CD4-positive, alpha-beta T cell treated with Interleukin-17A for 1 hour (primary cell): ENCODE results near the gene ZNF302.
"Not testable (repeated sequence)": the region's sequence is repeated elsewhere in the genome, so short reads cannot be mapped to it uniquely, and the experiment has no call there.

Experiments
- DNase-seq: peaks from one replicate; pipeline ENCODE4 v3.0.0-alpha.2; 2020

ZNF302 gene

DNA sequence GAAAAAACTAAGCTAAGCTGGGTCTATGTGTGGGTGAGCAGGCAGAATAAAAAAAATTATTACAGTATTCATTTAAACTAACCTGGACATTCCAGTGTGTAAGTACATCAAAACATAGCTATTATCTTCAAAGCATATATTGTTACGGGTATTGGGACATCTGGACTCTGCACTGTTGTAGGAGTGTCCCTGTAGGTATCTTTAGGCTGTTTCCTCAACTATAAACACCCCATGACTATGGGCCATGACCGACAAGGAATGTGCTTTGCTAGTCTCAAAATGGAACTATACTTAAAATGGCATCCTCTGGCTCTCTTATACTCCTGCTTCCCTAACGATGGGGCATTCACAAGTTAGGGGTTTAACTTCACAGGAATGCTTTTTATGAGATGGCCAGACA, 3.9 kb upstream of the ZNF302 start:
- DNase-seq: no peak

DNA sequence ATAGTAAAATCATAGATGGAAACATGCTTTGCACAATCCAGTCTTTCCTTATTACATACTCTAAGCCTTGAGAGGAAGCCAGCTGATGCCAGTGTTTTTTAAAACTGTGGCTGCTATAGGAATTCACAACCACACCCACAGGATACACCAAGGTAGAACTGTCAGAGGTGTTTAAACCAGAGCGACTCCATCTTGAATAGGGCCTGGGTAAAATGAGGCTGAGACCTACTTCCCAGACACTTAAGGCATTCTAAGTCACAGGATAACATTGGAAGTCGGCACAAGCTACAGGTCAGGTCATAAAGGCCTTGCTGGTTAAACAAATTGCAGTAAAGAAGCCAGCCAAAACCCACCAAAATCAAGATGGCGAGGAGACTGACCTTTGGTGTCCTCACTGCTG, 2.2 kb upstream of the ZNF302 start:
- no peak for DNase-seq

DNA sequence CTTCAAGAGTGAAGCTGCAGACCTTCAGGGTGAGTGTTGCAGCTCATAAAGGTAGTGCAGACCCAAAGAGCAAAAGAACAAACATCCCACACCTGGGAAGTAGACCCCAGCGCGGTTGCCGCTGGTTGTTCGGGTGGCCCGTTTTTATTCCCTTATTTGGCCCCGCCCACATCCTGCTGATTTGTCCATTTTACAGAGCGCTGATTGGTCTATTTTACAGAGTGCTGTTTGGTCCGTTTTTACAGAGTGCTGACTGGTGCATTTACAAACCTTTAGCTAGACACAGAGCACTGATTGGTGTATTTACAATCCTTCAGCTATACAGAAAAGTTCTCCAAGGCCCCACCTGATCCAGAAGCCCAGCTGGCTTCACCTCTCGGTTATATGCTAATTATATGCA, 1.6 kb upstream of the ZNF302 start:
- DNase-seq: no peak

DNA sequence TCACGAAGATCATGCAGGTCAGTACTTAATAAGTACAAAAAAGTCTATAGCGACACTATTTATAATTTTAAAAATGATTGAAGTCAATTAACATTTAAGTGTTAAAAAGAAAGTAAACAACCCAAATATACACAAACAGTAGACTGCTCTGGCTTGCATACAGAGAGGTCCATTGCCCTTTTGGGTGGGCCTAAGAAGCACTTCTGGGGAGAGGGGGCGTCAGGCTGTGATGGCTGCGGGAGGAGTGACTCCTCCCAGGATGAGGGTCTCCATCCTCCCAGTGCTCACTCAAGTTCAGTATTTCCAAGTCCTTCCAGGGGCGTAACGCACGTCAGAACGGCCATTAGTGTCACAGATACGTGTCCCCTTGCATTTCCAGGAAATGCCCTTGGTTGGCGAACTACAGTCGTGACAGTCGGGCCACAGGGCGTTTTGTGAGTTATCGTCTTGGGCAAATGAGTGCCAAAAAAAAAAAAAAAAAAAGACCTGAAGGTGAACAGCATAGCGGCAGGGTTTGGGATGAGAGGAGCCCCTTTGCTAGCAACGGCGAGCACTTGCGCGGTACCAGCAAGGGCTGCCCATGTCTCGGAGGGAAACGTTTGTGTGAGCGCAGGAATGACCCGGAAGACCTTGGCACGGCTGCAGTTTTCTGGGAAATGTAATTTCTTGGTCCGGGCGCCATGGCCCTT, 637 bp upstream of the ZNF302 start, which contains the start of gene SCGB2B2:
TSS of gene SCGB2B2 (minus strand) at position 463 of the 689 bp plus-strand sequence. CDS start 82,596 bp downstream, outside the sequence.
- peak; percentile 87 for DNase-seq

DNA sequence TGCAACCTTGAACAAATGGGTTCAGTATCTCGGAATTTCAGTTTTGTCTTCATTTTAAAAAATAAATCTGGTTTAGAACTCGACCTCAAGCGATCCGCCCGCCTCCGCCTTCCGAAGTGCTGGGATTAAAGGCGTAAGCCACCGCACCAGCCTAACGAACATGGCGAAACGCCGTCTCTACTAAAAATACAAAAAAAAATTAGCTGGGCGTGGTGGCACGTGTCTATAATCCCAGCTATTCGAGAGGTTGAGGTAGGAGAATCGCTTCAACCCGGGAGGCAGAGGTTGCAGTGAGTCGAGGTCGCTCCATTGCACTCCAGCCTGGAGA, 571 bp downstream of the ZNF302 start:
- no peak for DNase-seq

DNA sequence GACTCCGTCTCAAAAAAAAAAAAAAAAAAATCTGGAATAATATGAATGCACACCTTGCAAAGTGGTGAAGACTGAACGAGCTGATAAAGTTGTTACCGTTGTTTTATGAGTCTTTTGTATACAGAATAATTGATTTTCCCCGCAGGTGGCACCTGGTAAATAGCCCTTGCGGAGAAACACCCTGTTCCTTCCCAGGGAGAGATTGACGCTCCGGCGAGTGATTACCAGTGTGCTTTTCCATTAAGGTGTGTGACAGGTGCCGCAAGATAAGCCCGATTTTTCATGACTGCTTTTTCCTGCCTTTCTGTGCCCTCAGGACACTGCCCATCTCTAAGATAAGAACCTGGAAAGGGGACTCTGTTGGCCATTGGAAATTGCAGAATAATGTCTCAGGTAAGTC, 943 bp downstream of the ZNF302 start:
- DNase-seq: no peak

DNA sequence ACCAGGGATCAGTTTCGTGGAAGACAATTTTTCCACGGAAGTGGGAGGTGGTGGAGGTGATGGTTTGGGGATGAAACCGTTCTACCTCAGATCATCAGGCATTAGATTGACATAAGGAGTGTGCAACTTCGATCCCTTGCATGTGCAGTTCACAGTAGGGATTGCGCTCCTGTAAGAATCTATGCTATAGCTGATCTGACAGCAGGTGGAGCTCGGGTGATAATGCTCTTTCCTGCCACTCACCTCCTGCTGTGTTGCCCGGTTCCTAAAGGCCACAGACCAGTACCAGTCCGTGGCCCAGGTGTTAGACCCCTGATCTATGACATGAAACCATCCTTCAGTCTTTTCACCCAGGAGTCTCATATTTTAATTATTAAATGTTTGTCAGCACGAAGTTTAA, 4.0 kb downstream of the ZNF302 start:
- DNase-seq: no peak

DNA sequence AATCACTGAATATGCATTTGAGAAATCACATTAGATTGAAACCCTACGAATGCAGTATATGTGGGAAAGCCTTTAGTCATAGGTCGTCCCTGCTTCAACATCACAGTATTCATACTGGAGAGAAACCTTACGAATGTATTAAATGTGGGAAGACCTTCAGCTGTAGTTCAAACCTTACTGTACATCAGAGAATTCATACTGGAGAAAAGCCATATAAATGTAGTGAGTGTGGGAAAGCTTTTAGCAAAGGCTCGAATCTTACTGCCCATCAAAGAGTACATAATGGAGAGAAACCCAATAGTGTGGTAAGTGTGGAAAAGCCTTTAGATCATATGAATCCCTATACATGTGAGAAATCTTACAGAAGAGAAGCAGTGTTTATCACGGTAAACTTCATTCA, 7.8 kb downstream of the ZNF302 start:
- not testable (repeated sequence) for DNase-seq

DNA sequence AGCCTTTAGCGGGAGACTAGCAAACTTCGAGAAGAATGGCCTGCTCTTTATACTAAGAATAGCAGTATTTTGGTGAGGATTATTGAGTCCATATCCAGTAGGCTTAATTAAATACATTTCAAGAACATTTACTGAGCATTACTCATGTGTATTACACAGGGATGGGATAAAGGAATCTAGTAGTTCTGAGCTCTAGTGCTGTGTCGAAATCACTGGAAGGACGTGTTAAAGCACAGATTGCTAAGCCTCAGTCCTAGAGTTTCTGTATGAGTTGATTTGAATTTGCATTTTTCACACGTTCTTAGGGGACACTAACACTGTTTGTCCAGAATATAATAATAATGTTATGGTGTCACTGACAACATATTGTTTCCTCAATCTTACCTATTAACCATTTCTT, 9.0 kb downstream of the ZNF302 start:
- no peak for DNase-seq

DNA sequence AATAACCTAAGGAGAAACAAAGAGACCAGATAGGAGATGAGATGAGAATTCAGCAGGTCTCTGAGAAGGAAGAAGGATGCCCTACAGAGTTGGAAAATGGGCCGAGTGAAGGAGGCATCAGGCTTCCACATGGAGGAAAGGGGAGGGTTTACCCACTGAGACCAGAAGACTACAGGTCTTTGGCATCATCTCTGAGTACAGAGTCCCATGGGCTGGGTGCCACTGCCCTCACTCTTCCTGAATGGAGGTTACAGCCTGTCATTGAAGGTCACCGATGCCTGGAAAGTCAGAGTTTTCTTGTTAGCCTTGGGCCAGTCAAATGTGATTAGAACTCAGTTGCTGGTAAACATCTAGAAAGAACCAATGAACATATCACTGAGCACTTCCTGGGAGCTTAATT, 9.9 kb downstream of the ZNF302 start:
- no peak for DNase-seq

DNA sequence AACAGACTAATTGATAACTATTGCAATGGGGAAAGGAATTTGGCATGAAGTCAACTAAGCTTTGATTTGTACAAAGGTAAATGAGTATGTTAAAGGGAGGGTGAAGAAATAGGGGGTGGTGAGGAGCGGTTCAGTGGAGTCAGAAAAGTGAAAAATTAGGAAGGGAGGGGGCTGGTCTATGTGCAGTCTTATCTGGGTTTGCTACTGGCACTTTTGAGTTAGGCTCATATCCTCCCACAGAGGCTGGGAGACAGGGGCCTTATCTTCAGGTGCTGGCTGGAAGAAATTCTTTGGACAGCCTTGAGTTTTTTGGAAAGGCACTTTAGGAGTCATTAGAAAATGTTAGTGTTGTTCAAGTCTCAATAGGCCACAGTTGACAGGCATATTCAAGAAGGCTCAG, 11.1 kb downstream of the ZNF302 start:
- DNase-seq: no peak

DNA sequence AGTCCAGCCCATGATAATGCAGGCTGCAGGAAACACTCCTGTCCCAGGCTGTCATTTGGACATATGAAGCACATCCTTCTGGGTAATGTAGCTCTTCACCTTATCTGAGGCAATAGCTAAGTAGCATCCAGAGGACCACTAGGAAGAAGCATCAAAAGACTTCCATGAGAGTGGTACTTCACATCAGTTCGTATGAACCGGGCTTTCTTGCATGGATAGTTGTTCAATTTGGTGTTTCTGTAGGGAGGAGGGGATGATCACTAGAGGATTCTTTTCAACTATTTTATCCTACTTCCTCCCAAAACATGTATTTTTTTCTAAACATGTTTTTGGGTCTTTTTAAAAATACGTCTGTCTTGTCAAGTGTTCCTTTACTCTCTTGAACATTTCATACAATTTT, 12.9 kb downstream of the ZNF302 start:
- DNase-seq: no peak

DNA sequence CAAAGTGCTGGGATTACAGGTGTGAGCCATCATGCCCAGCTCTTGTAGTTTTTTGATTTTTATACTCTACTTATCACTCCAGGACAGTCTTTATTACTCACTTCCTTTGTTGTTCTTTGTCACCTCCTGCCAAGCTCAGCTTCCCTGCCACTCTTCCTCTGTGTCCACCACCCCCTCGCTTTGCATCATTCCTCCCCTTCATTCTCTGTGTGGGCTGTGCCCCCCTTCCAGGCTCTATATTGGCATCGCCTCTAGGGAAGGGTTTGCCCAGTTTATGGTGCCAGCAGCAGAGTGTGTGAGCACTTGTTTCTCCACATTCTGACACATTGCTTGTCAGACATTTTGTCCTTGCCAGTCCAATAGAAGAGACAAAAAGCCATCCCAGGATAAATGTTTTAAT, 15.1 kb downstream of the ZNF302 start:
- no peak for DNase-seq

DNA sequence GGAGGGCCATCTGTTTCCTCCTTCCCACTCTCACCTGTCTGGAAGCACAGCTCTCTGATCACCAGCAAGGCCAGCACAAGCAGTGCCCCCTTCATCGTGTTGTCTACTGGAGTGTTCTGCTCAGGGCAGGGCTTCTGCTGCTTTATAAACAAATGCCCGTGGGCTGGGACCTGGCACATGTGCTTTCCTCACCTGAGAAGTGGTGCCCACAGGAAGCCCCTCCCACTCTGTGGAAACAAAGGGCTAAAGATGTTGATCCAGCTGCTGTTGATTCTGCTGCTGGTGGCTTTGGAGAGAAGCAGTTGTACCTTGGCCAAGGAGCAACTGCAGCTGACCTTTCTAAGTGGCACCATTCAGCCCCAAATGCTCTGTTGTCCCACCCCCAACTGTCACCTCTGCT, 30.2 kb downstream of the ZNF302 start:
- no peak for DNase-seq

DNA sequence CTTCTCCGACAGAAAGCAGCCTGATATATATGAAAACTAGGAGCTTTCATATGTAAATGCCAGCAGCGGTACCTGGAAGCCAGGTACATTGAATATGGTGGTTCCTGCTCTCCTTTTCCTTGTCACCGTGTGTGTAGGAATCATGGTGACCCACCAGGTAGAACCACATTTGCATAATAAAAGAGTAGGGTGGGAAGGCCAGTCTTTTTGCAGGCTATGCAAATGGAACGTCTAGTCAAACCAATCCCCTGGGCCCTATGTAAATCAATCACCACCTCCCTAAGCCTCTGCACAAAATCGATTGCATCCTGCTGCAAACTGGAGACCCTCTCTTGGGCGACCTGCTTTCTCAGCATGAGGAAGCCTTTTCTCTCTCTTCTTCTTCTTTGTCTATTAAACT, 34.4 kb downstream of the ZNF302 start:
- DNase-seq: no peak

DNA sequence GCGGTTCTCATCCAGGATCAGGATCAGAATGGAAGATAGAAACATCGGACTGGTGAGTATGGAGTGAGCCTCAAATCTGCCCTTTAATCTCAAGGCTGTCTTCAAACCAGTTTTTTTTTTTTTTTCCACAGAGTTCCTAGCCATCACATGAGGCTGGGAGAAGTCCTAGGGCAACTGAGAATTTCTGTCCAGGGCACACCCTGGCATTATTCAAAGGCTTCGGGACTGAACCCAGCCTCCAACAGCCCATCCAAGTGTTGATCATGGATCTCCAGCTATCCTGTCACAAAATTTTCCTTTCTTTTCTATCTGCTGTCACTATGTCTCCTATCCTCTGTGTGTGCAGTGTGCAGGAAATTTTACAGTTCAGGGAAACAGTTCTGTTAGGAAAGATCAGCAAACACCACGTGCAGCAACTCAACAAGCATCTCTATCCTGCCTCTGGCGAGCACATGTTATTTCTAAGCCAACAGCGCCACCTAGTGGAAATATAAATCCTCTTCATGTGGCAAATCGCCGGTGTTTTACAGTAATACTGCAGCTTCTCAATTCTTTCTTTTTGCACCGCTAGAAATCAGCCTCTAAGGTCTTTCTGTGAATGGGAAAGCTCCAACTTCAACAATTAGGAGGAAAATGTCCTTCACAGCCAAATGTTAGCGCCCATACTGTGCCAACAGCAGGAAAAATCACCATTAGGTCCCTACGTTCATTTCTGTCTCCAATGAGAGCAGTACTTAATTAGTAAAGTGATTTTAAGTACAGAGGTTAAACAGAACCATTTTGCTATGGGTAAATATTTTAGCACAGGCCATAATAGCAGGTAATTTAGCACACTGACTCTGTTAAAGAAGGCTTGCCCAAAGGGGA, 35.1 kb downstream of the ZNF302 start:
- peak; percentile 82 for DNase-seq

DNA sequence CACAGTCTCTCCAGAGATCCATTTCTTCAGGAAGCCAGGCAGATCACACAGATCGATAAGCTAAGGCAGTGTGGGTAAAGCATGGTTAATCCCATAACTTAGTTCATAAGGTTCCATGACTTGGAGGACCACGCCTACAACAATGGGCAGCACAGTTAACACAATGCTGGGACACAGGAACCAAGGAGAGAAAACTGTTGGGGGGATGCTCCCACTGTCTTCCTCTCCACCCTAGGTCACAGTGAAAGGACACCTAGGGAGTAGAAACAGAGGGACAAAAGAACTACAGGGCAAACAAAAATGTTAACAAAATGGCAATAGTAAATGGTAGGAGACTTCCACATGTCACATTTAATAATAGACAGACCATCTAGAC, 35.8 kb downstream of the ZNF302 start:
- DNase-seq: no peak

DNA sequence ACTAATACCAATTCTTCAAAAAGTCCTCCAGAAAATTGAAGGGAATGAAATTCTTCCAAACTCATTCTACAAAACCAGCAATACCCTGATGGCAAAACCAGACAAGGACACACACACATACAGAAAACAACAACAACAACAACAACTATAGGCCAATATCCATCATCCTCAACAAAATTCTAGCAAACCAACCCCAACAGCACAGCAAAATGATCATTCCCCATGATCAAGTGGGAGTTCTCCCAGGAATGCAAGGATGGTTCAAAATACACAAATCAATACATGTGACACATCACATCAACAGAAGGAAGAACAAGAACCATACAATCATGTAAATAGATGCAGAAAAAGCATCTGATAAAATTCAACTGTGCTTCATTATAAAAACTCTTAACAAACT, 37.9 kb downstream of the ZNF302 start:
- DNase-seq: no peak

DNA sequence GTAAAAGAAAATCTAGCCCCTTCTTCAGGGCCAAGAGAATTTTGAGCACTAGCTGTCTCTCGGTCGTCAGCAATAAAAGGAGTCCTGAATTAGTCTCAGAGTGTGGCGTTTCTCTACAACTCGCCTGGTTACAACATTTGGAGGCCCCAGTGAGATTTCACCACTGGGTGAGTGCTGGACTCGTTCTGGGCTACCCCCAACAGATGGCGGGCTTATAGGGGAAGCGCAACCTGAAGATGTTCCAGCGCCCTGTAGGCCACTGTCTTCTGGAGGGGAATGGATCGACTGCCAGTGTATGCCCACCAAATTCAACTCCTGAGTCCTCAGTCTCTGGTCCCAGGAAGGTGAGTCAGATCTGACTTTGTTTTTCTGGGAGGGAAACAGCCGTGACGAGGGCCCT, 44.9 kb downstream of the ZNF302 start:
- no peak for DNase-seq

DNA sequence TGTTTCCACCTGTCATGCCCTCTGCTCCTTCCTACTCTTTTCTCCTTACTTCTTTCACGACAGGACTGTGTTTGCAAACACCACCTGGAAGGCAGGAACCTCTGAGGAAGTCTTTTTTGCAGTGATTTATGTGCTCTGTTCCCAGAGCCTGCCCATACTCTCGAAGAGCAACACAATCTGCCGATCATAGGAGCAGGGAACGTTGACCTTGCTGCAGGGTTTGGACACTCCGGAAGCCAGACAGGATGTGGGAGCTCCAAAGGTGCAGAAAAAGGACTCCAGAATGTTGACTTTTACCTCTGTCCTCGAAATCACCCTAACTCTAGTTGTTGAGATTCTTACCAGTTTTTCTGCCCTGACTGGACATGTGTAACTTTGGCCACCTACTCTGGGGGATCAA, 47.9 kb downstream of the ZNF302 start:
- no peak for DNase-seq

DNA sequence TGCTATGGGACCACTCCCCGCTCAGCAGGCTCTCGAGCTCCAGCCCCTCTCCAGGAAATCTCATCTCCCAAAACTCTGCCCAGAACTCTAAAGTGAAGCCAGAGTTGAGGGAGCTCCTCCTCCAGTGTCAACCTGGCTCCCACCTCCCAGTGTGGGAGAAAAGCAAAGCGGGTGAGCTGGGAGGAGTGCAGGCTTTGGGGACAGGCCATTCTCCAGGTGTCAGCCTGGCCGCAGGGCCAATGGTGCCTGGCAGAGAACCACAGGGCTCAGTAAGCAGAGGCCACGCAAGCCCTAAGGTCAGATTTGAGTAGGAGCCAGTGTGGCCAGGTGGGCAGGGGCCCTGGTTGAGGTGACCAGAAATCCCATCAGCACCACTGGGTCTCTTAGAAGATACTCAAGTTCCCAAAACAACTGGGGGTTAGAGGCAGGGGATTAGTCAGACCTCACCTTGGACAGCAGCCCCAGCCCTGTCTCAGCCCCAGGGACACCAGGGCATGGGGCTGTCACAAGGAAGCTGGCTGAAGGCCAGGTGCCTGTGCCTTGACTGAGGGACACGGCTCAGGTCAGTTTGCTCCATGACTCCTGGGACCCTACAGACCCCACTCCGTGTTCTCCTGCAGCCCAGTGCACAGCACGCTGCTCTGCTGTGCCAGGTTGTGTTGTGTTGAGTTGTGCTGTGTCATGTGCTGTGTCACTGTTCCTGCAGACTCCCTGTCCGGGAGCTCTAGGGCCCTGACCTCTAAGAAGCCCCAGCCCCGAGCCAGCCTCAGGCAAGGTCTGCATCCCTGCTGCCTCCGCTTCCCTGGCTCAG, 53.7 kb downstream of the ZNF302 start:
- DNase-seq: no peak

DNA sequence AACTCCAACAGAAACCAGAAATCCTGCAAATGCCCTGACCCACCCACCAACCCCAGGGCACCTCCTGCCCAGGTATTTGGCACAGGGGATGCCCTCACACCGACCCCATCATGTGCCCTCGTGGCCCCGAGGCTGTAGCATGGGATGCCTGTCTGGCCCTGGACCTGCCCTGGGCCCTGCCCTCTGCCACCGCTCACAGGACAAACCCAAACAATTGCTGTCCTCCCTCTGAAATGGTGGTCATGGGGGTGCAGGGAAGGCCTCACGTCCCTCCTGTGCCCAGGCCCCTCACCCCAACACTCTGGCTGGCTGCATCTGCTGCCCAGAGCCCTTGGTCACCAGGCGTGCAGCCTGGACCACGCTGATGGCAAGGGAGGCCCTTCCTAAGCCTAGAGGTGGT, 54.5 kb downstream of the ZNF302 start:
- no peak for DNase-seq

DNA sequence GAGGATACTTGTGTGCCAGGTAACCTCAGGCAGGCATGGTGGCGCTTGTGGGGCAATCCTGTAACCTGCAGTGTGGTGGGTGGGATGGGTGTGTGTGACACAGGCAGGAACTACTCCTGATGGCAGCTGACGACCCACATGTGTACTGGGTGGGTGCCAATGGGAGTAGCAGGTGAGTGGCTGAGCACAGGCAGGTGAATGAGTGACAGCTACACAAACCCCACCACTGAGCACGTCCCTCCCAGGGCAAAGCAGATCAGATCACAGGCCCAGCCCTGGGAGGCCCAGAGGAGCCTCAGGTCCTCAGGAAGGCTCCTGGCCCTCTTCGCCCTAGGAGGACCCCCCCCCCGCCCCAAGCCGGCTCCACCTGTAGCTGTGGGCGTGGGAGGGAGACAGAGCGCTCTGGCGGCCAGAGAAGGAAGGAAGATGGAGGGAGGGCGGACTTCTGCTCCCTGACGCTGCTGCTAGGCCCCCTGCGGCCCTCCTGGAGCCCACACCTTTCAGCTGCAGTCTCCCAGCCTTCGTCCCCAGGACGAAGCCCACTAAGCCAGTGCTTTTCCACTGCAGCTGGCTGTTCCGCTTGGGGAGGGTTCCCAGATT, 55.2 kb downstream of the ZNF302 start:
- DNase-seq: no peak
